Esophagus muscularis mucosa (tissue), 4 donors: ENCODE results near the gene RBM46. TPM values are rescaled to one million over a fixed set of nuclear protein-coding genes. Genes with fewer than 3 reads are reported as not detected.

ENCODE experiments used
- DNase-seq: peaks from one replicate; pipeline ENCODE4 v3.0.0-alpha.2; 2017; ENCODE audit errors: extremely low spot score
- H3K27ac ChIP-seq, 4 donors: fragments of 200-600 bp; sonication (generic); replicated peaks in 1 of 4; 1 replicate in 3 of 4; 2 replicates in 1 of 4; pipeline ENCODE4 v1.5.1; 2016 to 2019; ENCODE audit warnings: mild to moderate bottlenecking in 1 of 4
- H3K27me3 ChIP-seq, 4 donors: fragments of 200-600 bp; sonication (generic); one replicate each; pipeline versions ENCODE4 v1.5.1 to v1.6.0; 2016 to 2019
- H3K36me3 ChIP-seq, 4 donors: fragments of 200-600 bp; sonication (generic); one replicate each; pipeline ENCODE4 v1.5.1; 2016 to 2019
- H3K4me1 ChIP-seq, 4 donors: fragments of 200-600 bp; sonication (generic); one replicate each; pipeline ENCODE4 v1.5.1; 2016 to 2019
- H3K4me3 ChIP-seq, 4 donors: fragments of 200-600 bp; sonication (generic); 1 replicate in 2 of 4; 2 replicates in 2 of 4; pipeline ENCODE4 v1.5.1; 2016 to 2019; ENCODE audit warnings: mild to moderate bottlenecking in 4 of 4, moderate library complexity in 1 of 4
- H3K9me3 ChIP-seq, 4 donors: fragments of 200-600 bp; sonication (generic); 1 replicate in 3 of 4; 2 replicates in 1 of 4; pipeline ENCODE4 v1.5.1; 2016 to 2019
- CTCF ChIP-seq, 3 experiments: fragments of 200-600 bp in 2 of 3; fragments of 450-650 bp in 1 of 3; sonication (generic) in 2 of 3; IDR thresholded peaks; one replicate each; pipeline ENCODE4 v1.5.1; 2017 to 2019; ENCODE audit warnings: antibody characterized with exemption in 3 of 3, mild to moderate bottlenecking in 2 of 3, moderate library complexity in 1 of 3
- EP300 ChIP-seq: sonication (generic); formaldehyde crosslinking; IDR thresholded peaks from one replicate; pipeline ENCODE4 v1.6.1; 2017; ENCODE audit warnings: antibody characterized with exemption
- POLR2A ChIP-seq: fragments of 450-650 bp; IDR thresholded peaks from one replicate; pipeline ENCODE4 v1.6.1; 2017; ENCODE audit warnings: antibody characterized with exemption, moderate library complexity, mild to moderate bottlenecking, low read depth
- POLR2AphosphoS5 ChIP-seq, 2 donors: sonication (generic); formaldehyde crosslinking; IDR thresholded peaks; one replicate each; pipeline ENCODE4 v1.6.1; 2017; ENCODE audit warnings: antibody characterized with exemption in 2 of 2
- WGBS: methylation state at CpG from one replicate; pipeline ENCODE4 v1.1.5; 2018; 5-methylcytosine and 5-hydroxymethylcytosine counted together
- intact Hi-C: fragments of 100-400 bp; cut with DNase I; formaldehyde crosslinking; loops from one replicate; pipeline ENCODE4 v1.15.1; 2023
- total RNA-seq, 4 donors: library from RNA; depleted of rRNA; stranded (reverse); fragments of >200 nt; gene quantifications; one replicate each; pipeline versions ENCODE4 v1.1.0 to v1.2.1, GENCODE V29; 2016

Gene RBM46
- total RNA-seq, 4 donors from 2014 or later: 0.13 TPM; not detected in 3

DNA sequence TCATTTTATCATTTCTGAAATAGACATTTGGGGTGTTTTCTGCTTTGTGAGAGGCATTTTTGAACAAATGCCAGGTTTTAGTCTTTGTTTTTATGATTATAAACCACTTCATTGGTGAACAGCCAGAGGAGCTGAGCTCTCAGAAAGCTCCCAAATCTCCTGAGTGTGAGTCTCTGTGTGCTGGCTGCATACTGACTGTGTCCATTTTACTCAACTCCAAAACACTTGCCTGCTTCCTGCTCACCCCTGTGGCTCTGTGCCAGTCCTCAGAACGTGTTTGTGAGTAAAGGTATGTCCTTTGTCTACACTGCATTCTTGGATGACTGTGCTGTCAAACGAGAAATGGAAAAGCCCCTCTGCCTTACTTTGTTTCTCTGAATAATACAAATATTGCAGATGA is 42.6 kb upstream of the RBM46 start:
- no peak for TF ChIP-seq POLR2AphosphoS5 (IDR thresholded peaks at IDR 0.05)
- TF ChIP-seq CTCF (IDR thresholded peaks at IDR 0.05): no peak
- TF ChIP-seq POLR2A: no peak
- no peak for TF ChIP-seq EP300
- intact Hi-C loops: no loop called here
- Histone ChIP-seq H3K27me3 (peaks cover 0 to 18% (median 6%) of the 10 kb centered on the region in 4 donors), H3K27ac (no peak overlapping the region), H3K4me1 (peaks cover 13 to 28% (median 26%) of the 10 kb centered on the region in 4 donors), H3K36me3 (no peaks in the 10 kb centered on the region), H3K9me3 (no peaks in the 10 kb centered on the region), H3K4me3 (no peak overlapping the region)
- DNase-seq: no peak
- WGBS: 6% methylated on average over 2 of the region's 2 CpGs

GRCh38 chr4:154739111-154739510 is 42.0 kb upstream of the RBM46 start:
- H3K27me3 ChIP-seq: peaks cover 0 to 24% (median 12%) of the 10 kb centered on the region in 4 donors
- DNase-seq: no peak
- TF ChIP-seq CTCF (IDR thresholded peaks at IDR 0.05): no peak
- no peak for TF ChIP-seq POLR2A
- no peak for TF ChIP-seq EP300
- H3K9me3 ChIP-seq: no peaks in the 10 kb centered on the region
- intact Hi-C loops: no loop called here
- no peaks in the 10 kb centered on the region for H3K36me3 ChIP-seq
- peaks cover 17 to 35% (median 33%) of the 10 kb centered on the region in 4 donors for H3K4me1 ChIP-seq
- no peak overlapping the region for H3K4me3 ChIP-seq
- H3K27ac ChIP-seq: peak overlapping the region in 1 of 4 donors; percentile 10

DNA sequence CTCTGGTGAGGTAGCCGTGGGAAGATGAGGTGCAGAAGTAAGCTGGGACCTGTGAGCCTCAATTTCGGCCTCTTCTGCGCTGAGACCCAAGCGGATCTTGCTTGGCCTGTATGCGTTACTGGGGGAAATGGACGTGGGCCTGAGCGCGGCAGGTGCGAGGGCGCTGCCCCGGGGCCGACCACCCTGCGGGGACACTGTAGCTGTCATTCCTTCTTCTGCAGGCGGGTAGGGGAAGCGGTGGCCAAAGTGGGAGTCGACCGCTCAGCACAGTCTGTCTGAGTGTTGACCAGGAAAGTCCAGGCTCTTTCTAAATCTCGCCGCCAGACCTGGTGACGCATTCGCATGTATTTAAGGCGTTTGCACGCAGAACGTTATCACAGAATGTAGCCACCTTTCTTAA is 40.6 kb upstream of the RBM46 start:
- H3K9me3 ChIP-seq: no peaks in the 10 kb centered on the region
- peaks cover 17 to 40% (median 39%) of the 10 kb centered on the region in 4 donors for H3K4me1 ChIP-seq
- intact Hi-C loops: no loop called here
- H3K36me3 ChIP-seq: no peaks in the 10 kb centered on the region
- no peak overlapping the region for H3K27ac ChIP-seq
- 86% methylated on average over 23 of the region's 24 CpGs for WGBS
- DNase-seq: no peak
- no peak overlapping the region for H3K4me3 ChIP-seq
- TF ChIP-seq EP300 (no peak), CTCF (IDR thresholded peaks at IDR 0.05) (no peak)
- peaks cover 0 to 38% (median 21%) of the 10 kb centered on the region in 4 donors for H3K27me3 ChIP-seq

GRCh38 chr4:154741131-154741665 is 39.9 kb upstream of the RBM46 start:
- no peak overlapping the region for H3K27ac ChIP-seq
- H3K27me3 ChIP-seq: peaks cover 0 to 39% (median 21%) of the 10 kb centered on the region in 4 donors
- H3K4me3 ChIP-seq: peak overlapping the region in 2 of 4 donors; percentile 16 to 58
- no peak for TF ChIP-seq CTCF (IDR thresholded peaks at IDR 0.05)
- TF ChIP-seq EP300: no peak
- TF ChIP-seq POLR2A: no peak
- no peak for TF ChIP-seq POLR2AphosphoS5 (IDR thresholded peaks at IDR 0.05)
- H3K36me3 ChIP-seq: no peaks in the 10 kb centered on the region
- no peaks in the 10 kb centered on the region for H3K9me3 ChIP-seq
- H3K4me1 ChIP-seq: peaks cover 17 to 40% (median 39%) of the 10 kb centered on the region in 4 donors
- WGBS: 53% methylated on average over 20 of the region's 20 CpGs
- no peak for DNase-seq
- intact Hi-C loops: no loop called here
